ENCODE results near the gene NANOS3. TPM values are rescaled to one million over a fixed set of nuclear protein-coding genes. Genes with fewer than 3 reads are reported as not detected.
A peak's percentile ranks its signal among the peaks of the same experiment; 100 is the strongest.

NANOS3 gene
- total and polyA plus RNA-seq, 2 of the 13 experiments (the other 11 are each of a cell fraction or from before 2014, with no cell fraction given): 0.21 TPM; not detected in 1

- TF ChIP-seq ZFP91 (CRISPR knock-in tag; IDR thresholded peaks at IDR 0.05; ENCODE audit: borderline replicate concordance): peak; percentile 61; the same call in 1 of the 2 replicates
- no peak for TF ChIP-seq ZNF550 (CRISPR knock-in tag; IDR thresholded peaks at IDR 0.05; ENCODE audit: borderline replicate concordance)
- TF ChIP-seq ZNF180 (CRISPR knock-in tag; IDR thresholded peaks at IDR 0.05; ENCODE audit: borderline replicate concordance, low read depth): no peak
- no peak for TF ChIP-seq CREB1 (IDR thresholded peaks at IDR 0.05)
- TF ChIP-seq CREB1 (CRISPR knock-in tag; IDR thresholded peaks at IDR 0.05): no peak
- no peak for TF ChIP-seq ZHX1 (CRISPR knock-in tag; IDR thresholded peaks at IDR 0.05; ENCODE audit: low read depth)
- TF ChIP-seq CENPT (CRISPR knock-in tag; IDR thresholded peaks at IDR 0.05; ENCODE audit: low read depth): no peak
- no peak for TF ChIP-seq ZSCAN29 (CRISPR knock-in tag; conservative IDR thresholded peaks at IDR 0.05)
- TF ChIP-seq ZFP82 (CRISPR knock-in tag; IDR thresholded peaks at IDR 0.05; ENCODE audit: borderline replicate concordance): no peak
- TF ChIP-seq TEAD2 (CRISPR knock-in tag; IDR thresholded peaks at IDR 0.05): no peak
- no peak for TF ChIP-seq SMAD3 (CRISPR knock-in tag; IDR thresholded peaks at IDR 0.05)
- TF ChIP-seq ZFP41 (CRISPR knock-in tag; IDR thresholded peaks at IDR 0.05; ENCODE audit: borderline replicate concordance): no peak
- TF ChIP-seq FOXO4 (CRISPR knock-in tag; conservative IDR thresholded peaks at IDR 0.05): no peak
- TF ChIP-seq NFYC (CRISPR knock-in tag; IDR thresholded peaks at IDR 0.05): no peak
- TF ChIP-seq TFAP4 (IDR thresholded peaks at IDR 0.05; ENCODE audit: borderline replicate concordance, low read depth): peak; percentile 20; the same call in 1 of the 2 replicates
- TF ChIP-seq FOXM1 (CRISPR knock-in tag; IDR thresholded peaks at IDR 0.05): no peak
- no peak for TF ChIP-seq PHB2 (IDR thresholded peaks at IDR 0.05; ENCODE audit: partially characterized antibody)
- TF ChIP-seq ZNF441 (CRISPR knock-in tag; IDR thresholded peaks at IDR 0.05; ENCODE audit: borderline replicate concordance): no peak
- peak; percentile 5 for TF ChIP-seq YY1 (IDR thresholded peaks at IDR 0.05; ENCODE audit: insufficient read depth, insufficient replicate concordance, low read depth, low read length)
- TF ChIP-seq SALL1 (CRISPR knock-in tag; IDR thresholded peaks at IDR 0.05): no peak
- no peak for TF ChIP-seq ATF1 (CRISPR knock-in tag; IDR thresholded peaks at IDR 0.05)
- no peak for TF ChIP-seq HNRNPUL1 (IDR thresholded peaks at IDR 0.05; ENCODE audit: low read depth, low read length)
- no peak for TF ChIP-seq NPAS2 (CRISPR knock-in tag; IDR thresholded peaks at IDR 0.05; ENCODE audit: borderline replicate concordance)
- no peak for TF ChIP-seq KLF6 (CRISPR knock-in tag; IDR thresholded peaks at IDR 0.05)
These were observed 11.1 kb upstream of the NANOS3 start (continued) for GRCh38 chr19:13865571-13866462.

Measured in HepG2 (cell line).